Mucosa of rectum (tissue), 2 donors: ENCODE measurements around the gene NFE2.

Experiments used
- H3K27ac ChIP-seq, 2 donors: one replicate each; pipeline ENCODE4 v1.7.0; 2013; ENCODE audit warnings: inconsistent platforms in 2 of 2, low read depth in 2 of 2, low read length in 2 of 2
- H3K27me3 ChIP-seq, 2 donors: one replicate each; pipeline ENCODE4 v1.7.0; 2013; ENCODE audit warnings: low read length in 2 of 2; ENCODE audit not compliant: control insufficient read depth in 2 of 2, insufficient read depth in 2 of 2
- H3K36me3 ChIP-seq, 2 donors: one replicate each; pipeline ENCODE4 v1.7.0; 2013; ENCODE audit warnings: low read length in 2 of 2; ENCODE audit not compliant: control insufficient read depth in 2 of 2, insufficient read depth in 2 of 2
- H3K4me1 ChIP-seq, 2 donors: one replicate each; pipeline ENCODE4 v1.7.0; 2013; ENCODE audit warnings: low read length in 2 of 2, mild to moderate bottlenecking in 1 of 2; ENCODE audit not compliant: control insufficient read depth in 2 of 2, insufficient read depth in 2 of 2
- H3K4me3 ChIP-seq, 2 donors: one replicate each; pipeline ENCODE4 v1.7.0; 2013; ENCODE audit warnings: low read length in 2 of 2
- H3K9ac ChIP-seq, 2 donors: one replicate each; pipeline ENCODE4 v1.7.0; 2013; ENCODE audit warnings: low read length in 2 of 2, low read depth in 1 of 2, mild to moderate bottlenecking in 1 of 2
- H3K9me3 ChIP-seq, 2 donors: one replicate each; pipeline ENCODE4 v1.7.0; 2013; ENCODE audit warnings: low read length in 2 of 2; ENCODE audit not compliant: control insufficient read depth in 2 of 2
- donor health status: healthy.
- donor health status: Normal muscosa, but diverticular disease.

Gene NFE2

GRCh38 chr12:54249489-54249888 lies 51.3 kb downstream of the NFE2 start:
- H3K9ac ChIP-seq: no peak overlapping the region
- peaks cover 6 to 12% of the 10 kb centered on the region in 2 donors for H3K36me3 ChIP-seq
- no peaks in the 10 kb centered on the region for H3K9me3 ChIP-seq
- no peaks in the 10 kb centered on the region for H3K27me3 ChIP-seq
- H3K4me3 ChIP-seq: no peak overlapping the region
- H3K27ac ChIP-seq: no peak overlapping the region
- H3K4me1 ChIP-seq: no peaks in the 10 kb centered on the region

GRCh38 chr12:54246011-54246641 lies 54.7 kb downstream of the NFE2 start:
- no peaks in the 10 kb centered on the region for H3K27me3 ChIP-seq
- no peak overlapping the region for H3K4me3 ChIP-seq
- no peaks in the 10 kb centered on the region for H3K9me3 ChIP-seq
- peaks cover 12 to 24% of the 10 kb centered on the region in 2 donors for H3K36me3 ChIP-seq
- no peak overlapping the region for H3K27ac ChIP-seq
- no peak overlapping the region for H3K9ac ChIP-seq
- no peaks in the 10 kb centered on the region for H3K4me1 ChIP-seq
